SU-DHL-6 (cell line): ENCODE data around the gene LUZP1.

Experiments used
- EZH2phosphoT487 ChIP-seq: fragments of 200-600 bp; sonication (generic), shearing (Covaris generic); conservative IDR thresholded peaks from 2 replicates; pipeline ENCODE4 v1.6.1; 2018; ENCODE audit warnings: mild to moderate bottlenecking, antibody characterized with exemption, low read length, moderate library complexity, mixed read lengths
- TF ChIP-seq, protein P1 (sequence below): fragments of 200-600 bp; sonication (generic); IDR thresholded peaks from one replicate; pipeline ENCODE4 v1.5.1; 2017; ENCODE audit warnings: antibody characterized with exemption, mild to moderate bottlenecking, low read length, moderate library complexity; ENCODE audit not compliant: insufficient read depth, poor library complexity, severe bottlenecking

DNA sequence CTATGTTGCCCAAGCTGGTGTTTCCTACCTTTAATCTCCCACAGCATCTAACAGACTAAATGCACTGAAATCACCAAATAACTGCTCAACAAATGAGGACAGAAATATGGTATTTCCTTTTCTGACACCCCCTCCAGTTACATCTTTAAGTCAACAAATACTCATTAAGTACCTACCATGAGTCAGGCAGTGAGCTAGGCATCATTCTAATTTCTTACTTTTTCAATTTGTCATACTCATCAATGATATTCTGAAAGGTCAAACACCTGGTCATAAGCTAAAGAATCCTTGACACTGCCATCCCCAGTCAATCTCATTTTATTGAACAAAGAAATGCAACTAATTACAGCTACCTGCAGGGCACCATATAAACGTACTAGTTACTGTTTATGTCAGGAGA lies 36.6 kb downstream of the LUZP1 start:
- TF ChIP-seq, protein P1, sequence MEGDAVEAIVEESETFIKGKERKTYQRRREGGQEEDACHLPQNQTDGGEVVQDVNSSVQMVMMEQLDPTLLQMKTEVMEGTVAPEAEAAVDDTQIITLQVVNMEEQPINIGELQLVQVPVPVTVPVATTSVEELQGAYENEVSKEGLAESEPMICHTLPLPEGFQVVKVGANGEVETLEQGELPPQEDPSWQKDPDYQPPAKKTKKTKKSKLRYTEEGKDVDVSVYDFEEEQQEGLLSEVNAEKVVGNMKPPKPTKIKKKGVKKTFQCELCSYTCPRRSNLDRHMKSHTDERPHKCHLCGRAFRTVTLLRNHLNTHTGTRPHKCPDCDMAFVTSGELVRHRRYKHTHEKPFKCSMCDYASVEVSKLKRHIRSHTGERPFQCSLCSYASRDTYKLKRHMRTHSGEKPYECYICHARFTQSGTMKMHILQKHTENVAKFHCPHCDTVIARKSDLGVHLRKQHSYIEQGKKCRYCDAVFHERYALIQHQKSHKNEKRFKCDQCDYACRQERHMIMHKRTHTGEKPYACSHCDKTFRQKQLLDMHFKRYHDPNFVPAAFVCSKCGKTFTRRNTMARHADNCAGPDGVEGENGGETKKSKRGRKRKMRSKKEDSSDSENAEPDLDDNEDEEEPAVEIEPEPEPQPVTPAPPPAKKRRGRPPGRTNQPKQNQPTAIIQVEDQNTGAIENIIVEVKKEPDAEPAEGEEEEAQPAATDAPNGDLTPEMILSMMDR = no peak
- no peak for TF ChIP-seq EZH2phosphoT487
